Brain microvascular endothelial cell (primary cell): ENCODE measurements around the gene NXPE4.

ENCODE experiments used
- DNase-seq: peaks from one replicate; pipeline ENCODE4 v3.0.0-alpha.2; 2020
- H3K27ac ChIP-seq: fragments of 250-450 bp; sonication (Bioruptor Pico); 2 replicates; pipeline ENCODE4 v1.5.1; 2020; ENCODE audit warnings: mild to moderate bottlenecking, moderate library complexity
- H3K27me3 ChIP-seq: fragments of 250-450 bp; sonication (Bioruptor Pico); replicated peaks from 2 replicates; pipeline ENCODE4 v1.5.1; 2020; ENCODE audit warnings: mild to moderate bottlenecking
- H3K36me3 ChIP-seq: fragments of 250-450 bp; sonication (Bioruptor Pico); replicated peaks from 2 replicates; pipeline ENCODE4 v1.5.1; 2020; ENCODE audit warnings: mild to moderate bottlenecking
- H3K4me3 ChIP-seq: 2 replicates; pipeline ENCODE4 v1.5.1; 2011; ENCODE audit warnings: low read depth, mild to moderate bottlenecking, control low read depth, low read length, moderate library complexity
- CTCF ChIP-seq: IDR thresholded peaks from 2 replicates; pipeline ENCODE4 v1.5.1; 2011; ENCODE audit warnings: low read depth, mild to moderate bottlenecking, moderate library complexity, low read length, control low read depth, inconsistent platforms; ENCODE audit errors: missing control alignments
- in situ Hi-C: cut with HindIII; loops from 2 replicates; pipeline ENCODE4 v1.10.0; 2017; ENCODE audit warnings: low sequenced_read_pairs, low pct_ligation_motif_present

Gene NXPE4

GRCh38 chr11:114559425-114560310, 35.9 kb downstream of the NXPE4 start, which contains the start of gene NXPE1:
Gene NXPE1 (minus strand): TSS chr11:114559881. CDS start chr11:114551201, 8,680 bp downstream.
- Histone ChIP-seq H3K27ac (no peak within 1 kb of the TSS), H3K36me3 (no peaks in the 10 kb centered on the region), H3K4me3 (no peak within 1 kb of the TSS), H3K27me3 (no peaks in the 10 kb centered on the region)
- in situ Hi-C loops = no loop called here
- no peak for TF ChIP-seq CTCF
- no peak for DNase-seq

GRCh38 chr11:114556135-114556534, 39.5 kb downstream of the NXPE4 start:
- H3K36me3 ChIP-seq = no peaks in the 10 kb centered on the region
- no peaks in the 10 kb centered on the region for H3K27me3 ChIP-seq
- no peak for TF ChIP-seq CTCF
- DNase-seq = no peak
- no peak overlapping the region for H3K4me3 ChIP-seq
- in situ Hi-C loops = no loop called here
- H3K27ac ChIP-seq = no peak overlapping the region

DNA sequence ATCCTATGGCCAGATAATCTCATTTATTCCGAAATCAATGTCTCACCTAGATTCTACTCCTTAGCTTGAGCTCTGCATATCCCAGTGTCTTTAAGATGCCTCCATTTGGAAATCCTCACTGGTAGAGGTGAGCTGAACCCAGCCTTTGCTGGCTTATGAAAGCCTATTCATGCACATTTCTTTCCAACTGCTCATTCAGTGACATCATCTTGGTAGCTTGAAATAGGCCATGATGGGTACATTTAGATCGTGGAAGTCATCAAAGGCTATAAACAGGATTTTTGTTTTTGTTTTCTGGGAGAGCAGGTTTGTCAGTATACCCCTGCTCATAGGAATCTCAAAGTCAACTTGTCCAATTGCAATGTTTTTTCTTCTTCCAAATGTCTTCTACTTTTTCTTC, 41.9 kb downstream of the NXPE4 start:
- TF ChIP-seq CTCF = no peak
- H3K4me3 ChIP-seq = no peak overlapping the region
- no peak for DNase-seq
- in situ Hi-C loops = no loop called here
- H3K27ac ChIP-seq = no peak overlapping the region
- no peaks in the 10 kb centered on the region for H3K36me3 ChIP-seq
- no peaks in the 10 kb centered on the region for H3K27me3 ChIP-seq

DNA sequence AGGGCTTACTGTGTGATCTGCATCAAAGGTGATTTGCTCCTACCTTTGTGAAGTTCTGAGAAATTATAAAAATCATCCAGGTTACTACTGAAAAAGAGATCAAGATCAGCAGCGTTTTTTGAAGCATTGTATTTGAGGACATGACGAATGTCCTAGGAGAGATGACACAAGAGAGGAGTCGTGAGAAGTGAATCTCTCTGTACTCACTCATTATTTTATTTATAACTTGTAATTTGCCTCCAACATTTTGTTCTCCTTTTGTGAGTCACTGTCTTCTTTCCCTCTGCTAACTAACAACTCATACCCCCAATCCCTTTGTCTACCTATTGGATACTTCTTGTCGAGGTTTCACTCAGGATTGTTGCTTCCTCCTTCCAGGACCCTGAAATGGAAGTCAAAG, 44.5 kb downstream of the NXPE4 start:
- DNase-seq = no peak
- Histone ChIP-seq H3K27ac (no peak overlapping the region), H3K36me3 (no peaks in the 10 kb centered on the region), H3K27me3 (no peaks in the 10 kb centered on the region), H3K4me3 (no peak overlapping the region)
- in situ Hi-C loops = no loop called here
- TF ChIP-seq CTCF = no peak

- H3K36me3 ChIP-seq = no peaks in the 10 kb centered on the region
- no peak for TF ChIP-seq CTCF
- no peak overlapping the region for H3K27ac ChIP-seq
- no peaks in the 10 kb centered on the region for H3K27me3 ChIP-seq
- H3K4me3 ChIP-seq = no peak overlapping the region
- in situ Hi-C loops = no loop called here
- no peak for DNase-seq
Observed at GRCh38 chr11:114525682-114526081, 69.9 kb downstream of the NXPE4 start.

GRCh38 chr11:114524122-114524521, 71.5 kb downstream of the NXPE4 start:
- DNase-seq = no peak
- Histone ChIP-seq H3K27me3 (no peaks in the 10 kb centered on the region), H3K4me3 (no peak overlapping the region), H3K36me3 (no peaks in the 10 kb centered on the region), H3K27ac (no peak overlapping the region)
- no peak for TF ChIP-seq CTCF
- in situ Hi-C loops = no loop called here
